ENCODE results near the gene ADAMTS2.

Gene ADAMTS2

DNA sequence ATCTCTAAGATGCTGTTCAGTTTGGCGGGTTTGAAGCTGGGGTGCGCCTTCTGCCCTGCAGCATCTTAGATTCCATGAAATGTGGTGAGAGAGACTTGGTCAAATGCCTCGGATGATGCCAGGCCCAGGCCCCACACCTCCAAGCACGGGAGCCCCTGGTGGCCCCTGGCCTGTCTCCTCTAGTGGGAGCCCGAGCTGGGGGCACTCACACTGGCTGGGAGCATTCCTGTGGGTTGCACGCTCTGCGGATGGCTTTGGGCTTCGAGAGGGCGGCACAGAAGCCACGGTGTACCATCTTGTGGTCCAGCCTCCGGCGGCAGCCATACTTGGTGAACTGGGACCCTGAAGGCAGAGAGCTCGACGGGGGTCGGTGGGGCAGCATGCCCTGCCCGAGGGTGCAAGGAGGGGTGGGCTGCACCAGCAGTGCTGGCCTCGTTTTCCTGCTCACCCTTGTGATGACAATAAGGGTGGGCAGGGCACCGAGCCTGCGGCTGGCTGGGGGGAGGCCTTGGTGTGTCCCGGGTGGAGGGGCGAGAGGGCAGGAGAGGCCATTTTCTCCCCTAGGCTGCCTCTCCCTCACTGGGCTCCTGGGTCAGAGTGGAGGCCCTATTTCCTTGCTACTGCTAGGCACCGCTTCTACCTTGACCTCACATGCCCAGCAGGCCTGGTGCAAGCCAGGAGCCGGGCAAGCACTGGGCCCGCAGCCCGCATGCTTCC is 219.3 kb downstream of the ADAMTS2 start:
- H3K36me3 ChIP-seq (ENCODE audit: control insufficient read depth, insufficient read depth, low read length): no peaks in the 10 kb centered on the region

DNA sequence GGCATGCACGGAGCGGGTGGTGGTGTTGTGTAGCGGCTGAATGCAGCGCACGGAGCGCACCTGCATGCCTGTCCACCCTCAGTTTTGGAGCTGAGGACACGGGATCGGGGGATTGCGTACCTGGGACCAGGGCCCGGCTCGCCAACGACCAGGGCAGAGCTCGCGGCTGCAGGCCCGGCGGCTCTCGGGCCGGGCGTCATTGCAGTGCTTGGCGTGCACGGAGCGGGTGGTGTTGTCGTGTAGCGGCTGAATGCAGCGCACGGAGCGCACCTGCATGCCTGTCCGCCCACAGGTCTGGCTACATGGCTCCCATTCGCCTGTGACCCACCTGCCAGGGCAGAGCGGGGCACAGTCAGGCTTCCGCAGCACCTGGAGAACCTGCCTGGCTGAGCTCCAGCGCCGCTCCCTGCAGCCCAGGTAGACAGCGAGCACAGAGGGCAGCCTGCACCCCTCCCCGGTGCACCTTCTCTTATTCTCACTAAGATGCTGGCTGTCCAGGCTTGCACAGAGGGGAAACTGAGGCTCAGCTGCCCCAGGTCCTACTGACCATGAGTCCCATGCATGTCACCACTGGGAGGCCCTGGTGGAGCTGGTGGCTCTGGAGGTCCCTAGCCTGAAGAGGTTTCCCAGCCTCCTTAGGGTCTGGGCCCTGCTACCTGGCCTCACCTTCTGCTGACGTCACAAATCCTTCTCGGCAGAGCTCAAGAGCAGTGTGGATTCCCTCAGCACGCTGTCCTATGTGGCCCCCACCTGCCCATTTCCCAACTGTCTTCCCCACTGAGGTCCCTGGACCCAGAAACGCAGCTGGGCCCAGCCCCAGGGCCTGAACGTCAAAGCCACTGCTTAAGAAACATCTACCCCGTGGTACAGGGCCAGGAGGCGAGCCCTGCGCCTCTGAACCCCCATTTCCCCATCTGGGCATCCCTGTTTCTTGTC is 220.1 kb downstream of the ADAMTS2 start:
- no peaks in the 10 kb centered on the region for H3K4me1 ChIP-seq
- TF ChIP-seq, protein P1, sequence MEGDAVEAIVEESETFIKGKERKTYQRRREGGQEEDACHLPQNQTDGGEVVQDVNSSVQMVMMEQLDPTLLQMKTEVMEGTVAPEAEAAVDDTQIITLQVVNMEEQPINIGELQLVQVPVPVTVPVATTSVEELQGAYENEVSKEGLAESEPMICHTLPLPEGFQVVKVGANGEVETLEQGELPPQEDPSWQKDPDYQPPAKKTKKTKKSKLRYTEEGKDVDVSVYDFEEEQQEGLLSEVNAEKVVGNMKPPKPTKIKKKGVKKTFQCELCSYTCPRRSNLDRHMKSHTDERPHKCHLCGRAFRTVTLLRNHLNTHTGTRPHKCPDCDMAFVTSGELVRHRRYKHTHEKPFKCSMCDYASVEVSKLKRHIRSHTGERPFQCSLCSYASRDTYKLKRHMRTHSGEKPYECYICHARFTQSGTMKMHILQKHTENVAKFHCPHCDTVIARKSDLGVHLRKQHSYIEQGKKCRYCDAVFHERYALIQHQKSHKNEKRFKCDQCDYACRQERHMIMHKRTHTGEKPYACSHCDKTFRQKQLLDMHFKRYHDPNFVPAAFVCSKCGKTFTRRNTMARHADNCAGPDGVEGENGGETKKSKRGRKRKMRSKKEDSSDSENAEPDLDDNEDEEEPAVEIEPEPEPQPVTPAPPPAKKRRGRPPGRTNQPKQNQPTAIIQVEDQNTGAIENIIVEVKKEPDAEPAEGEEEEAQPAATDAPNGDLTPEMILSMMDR (IDR thresholded peaks at IDR 0.05): no peak
- no peaks in the 10 kb centered on the region for H3K27me3 ChIP-seq (ENCODE audit: control insufficient read depth, insufficient read depth, low read length)
- no peaks in the 10 kb centered on the region for H3K36me3 ChIP-seq (ENCODE audit: control insufficient read depth, insufficient read depth, low read length)
- no peak overlapping the region for H3K4me2 ChIP-seq (ENCODE audit: low read length)
- H3K27ac ChIP-seq: no peak overlapping the region
- H3K9me3 ChIP-seq (ENCODE audit: control insufficient read depth, low read length): no peaks in the 10 kb centered on the region
- H2AFZ ChIP-seq: no peak overlapping the region
- no peak overlapping the region for H3K9ac ChIP-seq
- H3K79me2 ChIP-seq: no peaks in the 10 kb centered on the region
- H3K4me3 ChIP-seq (ENCODE audit: low read depth, low read length): no peak overlapping the region

More for the DNA sequence above, 219.3 kb downstream of the ADAMTS2 start:
- no peak overlapping the region for H3K9ac ChIP-seq
- no peak overlapping the region for H3K27ac ChIP-seq
- no peaks in the 10 kb centered on the region for H3K4me1 ChIP-seq
- no peaks in the 10 kb centered on the region for H3K9me3 ChIP-seq (ENCODE audit: control insufficient read depth, low read length)
- H3K4me2 ChIP-seq (ENCODE audit: low read length): no peak overlapping the region
- H2AFZ ChIP-seq: no peak overlapping the region
- TF ChIP-seq, protein P1 (IDR thresholded peaks at IDR 0.05): no peak
- no peaks in the 10 kb centered on the region for H3K27me3 ChIP-seq (ENCODE audit: control insufficient read depth, insufficient read depth, low read length)
- no peaks in the 10 kb centered on the region for H3K79me2 ChIP-seq
- no peak overlapping the region for H3K4me3 ChIP-seq (ENCODE audit: low read depth, low read length)

DNA sequence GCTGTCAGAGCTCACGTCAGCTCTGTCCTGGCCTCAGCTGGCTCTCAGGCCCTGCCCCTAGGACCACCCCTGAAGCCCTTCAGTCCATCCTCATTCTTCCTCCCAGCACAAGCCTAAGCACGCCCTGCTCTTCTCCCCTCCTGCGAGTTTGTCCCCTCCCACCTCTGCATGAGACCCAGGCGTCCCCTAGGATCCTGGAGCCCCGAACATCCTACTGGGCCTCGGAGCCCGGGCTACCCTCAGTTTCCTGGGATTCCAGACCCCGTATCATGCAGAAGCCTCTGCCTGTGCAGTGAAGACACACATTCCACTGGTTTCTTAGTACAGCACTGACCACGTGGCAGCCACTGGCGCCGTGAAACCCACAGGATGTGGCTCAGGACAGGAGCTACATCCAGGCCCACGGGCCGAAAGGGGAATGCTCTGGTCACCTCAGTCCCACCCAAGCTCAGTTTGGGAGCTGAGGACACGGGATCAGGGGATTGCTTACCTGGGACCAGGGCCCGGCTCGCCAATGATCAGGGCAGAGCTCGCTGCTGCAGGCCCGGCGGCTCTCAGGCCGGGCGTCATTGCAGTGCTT is 220.9 kb downstream of the ADAMTS2 start:
- no peak overlapping the region for H3K27ac ChIP-seq
- H3K79me2 ChIP-seq: no peaks in the 10 kb centered on the region
- no peak overlapping the region for H2AFZ ChIP-seq
- no peaks in the 10 kb centered on the region for H3K4me1 ChIP-seq
- TF ChIP-seq, protein P1 (IDR thresholded peaks at IDR 0.05): no peak
- H3K27me3 ChIP-seq (ENCODE audit: control insufficient read depth, insufficient read depth, low read length): no peaks in the 10 kb centered on the region
- H3K4me3 ChIP-seq (ENCODE audit: low read depth, low read length): no peak overlapping the region
- no peaks in the 10 kb centered on the region for H3K9me3 ChIP-seq (ENCODE audit: control insufficient read depth, low read length)
- H3K9ac ChIP-seq: no peak overlapping the region
- H3K36me3 ChIP-seq (ENCODE audit: control insufficient read depth, insufficient read depth, low read length): no peaks in the 10 kb centered on the region
- no peak overlapping the region for H3K4me2 ChIP-seq (ENCODE audit: low read length)

DNA sequence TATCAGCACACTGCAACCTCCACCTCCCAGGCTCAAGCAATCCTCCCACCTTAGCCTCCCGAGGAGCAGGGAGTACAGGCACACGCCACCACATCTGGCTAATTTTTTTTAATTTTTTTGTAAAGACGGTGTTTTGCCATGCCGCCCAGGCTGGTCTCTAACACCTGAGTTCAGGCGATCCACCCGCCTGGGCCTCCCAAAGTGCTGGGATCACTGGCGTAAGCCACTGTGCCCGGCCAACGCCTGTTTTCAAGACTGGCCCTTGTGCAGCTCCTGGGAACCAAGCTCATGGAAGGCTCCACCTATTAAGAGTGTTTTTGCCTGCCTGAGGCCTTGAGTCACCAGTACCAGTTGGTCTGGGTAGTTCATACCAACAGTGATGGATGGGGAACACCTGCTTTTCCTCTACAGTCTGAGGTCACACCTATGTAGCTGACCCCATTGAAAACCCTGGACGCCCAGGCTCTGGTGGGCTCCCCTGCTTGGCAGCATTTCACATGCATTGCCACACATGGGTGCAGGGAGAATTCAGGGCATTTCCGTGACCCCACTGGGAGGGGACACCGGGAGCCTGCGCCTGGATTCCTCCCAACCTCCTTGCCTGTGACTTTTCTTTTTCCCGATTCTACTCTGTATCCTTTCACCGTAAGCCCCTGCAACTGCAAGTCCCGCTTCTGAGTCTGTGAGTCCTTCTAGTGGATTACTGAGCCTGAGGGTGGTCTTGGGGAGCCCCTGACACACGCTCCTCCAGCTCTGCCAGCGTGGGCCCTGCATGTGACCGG is 221.6 kb downstream of the ADAMTS2 start:
- Histone ChIP-seq H3K27ac (no peak overlapping the region), H2AFZ (no peak overlapping the region), H3K36me3 (ENCODE audit: control insufficient read depth, insufficient read depth, low read length) (no peaks in the 10 kb centered on the region), H3K4me1 (no peaks in the 10 kb centered on the region), H3K9me3 (ENCODE audit: control insufficient read depth, low read length) (no peaks in the 10 kb centered on the region), H3K9ac (no peak overlapping the region), H3K27me3 (ENCODE audit: control insufficient read depth, insufficient read depth, low read length) (no peaks in the 10 kb centered on the region), H3K4me3 (ENCODE audit: low read depth, low read length) (no peak overlapping the region), H3K4me2 (ENCODE audit: low read length) (no peak overlapping the region), H3K79me2 (no peaks in the 10 kb centered on the region)
- TF ChIP-seq, protein P1 (IDR thresholded peaks at IDR 0.05): no peak
